Measurements from ENCODE around the gene RFC2.

Gene RFC2

DNA sequence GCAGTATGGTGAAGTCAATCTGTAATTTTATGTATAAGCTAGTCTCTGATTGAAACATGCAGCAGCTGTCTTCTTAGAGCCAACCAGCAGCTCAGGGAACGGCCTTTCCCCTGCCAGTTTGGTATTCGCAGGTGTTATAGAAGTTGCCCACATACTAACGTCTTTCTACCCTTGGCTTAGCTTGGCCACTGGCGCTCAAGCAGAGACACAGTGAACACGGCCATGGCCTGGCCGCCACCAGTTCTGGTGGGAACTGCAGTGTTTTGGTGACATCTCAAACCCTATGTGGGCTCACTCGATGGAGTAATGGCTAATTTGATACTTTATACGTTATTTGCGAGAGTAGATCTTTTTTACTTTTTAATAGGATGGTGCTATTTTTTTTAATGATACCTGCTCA, 63.0 kb downstream of the RFC2 start:
- DNase-seq (ENCODE audit: low read depth, low spot score) = no peak

- DNase-seq (ENCODE audit: low read depth, low spot score) = no peak
Measured at GRCh38 chr7:74190259-74190658, 63.9 kb downstream of the RFC2 start.

DNA sequence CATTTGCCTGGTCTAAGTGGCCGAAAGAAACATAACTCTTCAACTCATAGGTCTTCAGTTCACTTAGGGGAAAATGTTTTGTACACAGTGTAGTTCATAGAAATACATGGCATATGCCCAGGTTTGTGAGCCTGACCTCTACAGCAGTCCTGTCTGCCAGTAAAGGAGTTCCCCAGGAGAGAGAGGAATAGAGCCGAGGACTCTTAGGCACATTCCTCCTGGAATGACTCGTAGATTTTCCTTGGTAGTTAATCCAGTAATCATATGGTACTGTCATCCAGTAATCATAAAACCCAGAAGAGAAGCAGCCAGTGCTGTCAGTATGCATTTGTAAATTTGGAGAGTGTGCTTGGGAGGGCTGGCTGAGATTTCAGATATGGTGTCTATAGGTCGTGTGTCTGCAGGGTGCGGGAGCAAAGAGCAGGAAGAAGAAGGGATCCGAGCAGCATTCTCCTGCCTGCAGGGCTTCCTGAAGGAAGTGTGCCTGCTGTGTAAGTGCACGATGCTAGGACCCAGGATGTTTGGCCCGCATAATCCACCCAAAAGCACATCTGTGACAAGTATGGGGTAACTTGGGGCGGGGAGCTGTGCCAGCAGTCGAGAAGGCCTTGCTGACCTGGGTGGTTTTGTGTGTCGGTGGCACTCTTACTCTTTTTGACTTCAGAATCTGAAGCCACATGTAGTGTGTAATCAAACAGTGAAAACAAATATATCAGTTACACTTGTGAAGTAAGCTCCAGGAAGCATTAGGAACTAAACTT, 66.1 kb downstream of the RFC2 start:
- DNase-seq (ENCODE audit: low read depth, low spot score) = no peak

- no peak for DNase-seq (ENCODE audit: low read depth, low spot score)
Measured at GRCh38 chr7:74185636-74186035, 68.6 kb downstream of the RFC2 start.

DNA sequence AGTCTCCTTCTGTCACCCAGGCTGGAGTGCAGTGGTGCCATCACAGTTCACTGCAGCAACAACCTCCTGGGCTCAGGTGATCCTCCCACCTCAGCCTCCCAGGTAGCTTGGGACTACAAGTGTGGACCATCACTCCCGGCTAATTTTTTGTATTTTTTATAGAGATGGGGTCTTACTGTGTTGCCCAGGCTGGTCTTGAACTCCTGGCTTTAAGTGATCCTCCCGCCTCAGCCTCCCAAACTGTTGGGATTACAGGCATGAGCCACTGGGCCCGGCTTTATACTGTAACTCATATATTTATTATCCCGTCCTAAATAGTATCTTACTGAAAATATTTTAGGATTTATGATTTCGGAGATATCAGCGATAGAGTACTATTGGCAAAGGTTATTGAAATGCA, 69.2 kb downstream of the RFC2 start:
- DNase-seq (ENCODE audit: low read depth, low spot score) = no peak

- DNase-seq (ENCODE audit: low read depth, low spot score) = no peak
Measured at GRCh38 chr7:74183653-74184450, 70.3 kb downstream of the RFC2 start.

GRCh38 chr7:74183142-74183541, 71.1 kb downstream of the RFC2 start:
- no peak for DNase-seq (ENCODE audit: low read depth, low spot score)

GRCh38 chr7:74182453-74183090, 71.6 kb downstream of the RFC2 start:
- no peak for DNase-seq (ENCODE audit: low read depth, low spot score)

DNA sequence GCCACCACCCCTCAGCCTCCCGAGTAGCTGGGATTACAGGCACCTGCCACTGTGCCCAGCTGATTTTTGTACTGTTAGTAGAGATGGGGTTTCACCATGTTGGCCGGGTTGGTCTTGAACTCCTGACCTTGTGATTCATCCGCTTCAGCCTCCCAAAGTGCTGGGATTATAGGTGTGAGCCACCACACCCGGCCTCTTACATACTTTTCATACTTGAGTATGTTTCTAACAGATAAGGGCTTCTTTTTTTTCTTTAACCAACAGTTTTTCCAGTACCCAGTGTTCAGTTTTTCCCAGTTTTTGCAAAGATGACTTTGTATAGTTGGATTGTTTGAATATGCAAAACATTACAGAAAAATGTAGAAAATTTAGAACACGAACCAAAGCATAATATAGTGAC, 72.4 kb downstream of the RFC2 start:
- no peak for DNase-seq (ENCODE audit: low read depth, low spot score)

Measured in brain pericyte (primary cell).